Esophagus muscularis mucosa (tissue), 4 donors: Measurements from ENCODE around the gene RYR2. TPM values are rescaled to one million over a fixed set of nuclear protein-coding genes. Genes with fewer than 3 reads are reported as not detected.

Source experiments
- DNase-seq: peaks from one replicate; pipeline ENCODE4 v3.0.0-alpha.2; 2017; ENCODE audit errors: extremely low spot score
- H3K27ac ChIP-seq, 4 donors: fragments of 200-600 bp; sonication (generic); replicated peaks in 1 of 4; 1 replicate in 3 of 4; 2 replicates in 1 of 4; pipeline ENCODE4 v1.5.1; 2016 to 2019; ENCODE audit warnings: mild to moderate bottlenecking in 1 of 4
- H3K27me3 ChIP-seq, 4 donors: fragments of 200-600 bp; sonication (generic); one replicate each; pipeline versions ENCODE4 v1.5.1 to v1.6.0; 2016 to 2019
- H3K36me3 ChIP-seq, 4 donors: fragments of 200-600 bp; sonication (generic); one replicate each; pipeline ENCODE4 v1.5.1; 2016 to 2019
- H3K4me1 ChIP-seq, 4 donors: fragments of 200-600 bp; sonication (generic); one replicate each; pipeline ENCODE4 v1.5.1; 2016 to 2019
- H3K4me3 ChIP-seq, 4 donors: fragments of 200-600 bp; sonication (generic); 1 replicate in 2 of 4; 2 replicates in 2 of 4; pipeline ENCODE4 v1.5.1; 2016 to 2019; ENCODE audit warnings: mild to moderate bottlenecking in 4 of 4, moderate library complexity in 1 of 4
- H3K9me3 ChIP-seq, 4 donors: fragments of 200-600 bp; sonication (generic); 1 replicate in 3 of 4; 2 replicates in 1 of 4; pipeline ENCODE4 v1.5.1; 2016 to 2019
- CTCF ChIP-seq, 3 experiments: fragments of 200-600 bp in 2 of 3; fragments of 450-650 bp in 1 of 3; sonication (generic) in 2 of 3; IDR thresholded peaks; one replicate each; pipeline ENCODE4 v1.5.1; 2017 to 2019; ENCODE audit warnings: antibody characterized with exemption in 3 of 3, mild to moderate bottlenecking in 2 of 3, moderate library complexity in 1 of 3
- EP300 ChIP-seq: sonication (generic); formaldehyde crosslinking; IDR thresholded peaks from one replicate; pipeline ENCODE4 v1.6.1; 2017; ENCODE audit warnings: antibody characterized with exemption
- POLR2A ChIP-seq: fragments of 450-650 bp; IDR thresholded peaks from one replicate; pipeline ENCODE4 v1.6.1; 2017; ENCODE audit warnings: antibody characterized with exemption, moderate library complexity, mild to moderate bottlenecking, low read depth
- POLR2AphosphoS5 ChIP-seq, 2 donors: sonication (generic); formaldehyde crosslinking; IDR thresholded peaks; one replicate each; pipeline ENCODE4 v1.6.1; 2017; ENCODE audit warnings: antibody characterized with exemption in 2 of 2
- WGBS: methylation state at CpG from one replicate; pipeline ENCODE4 v1.1.5; 2018; 5-methylcytosine and 5-hydroxymethylcytosine counted together
- intact Hi-C: fragments of 100-400 bp; cut with DNase I; formaldehyde crosslinking; loops from one replicate; pipeline ENCODE4 v1.15.1; 2023
- total RNA-seq, 4 donors: library from RNA; depleted of rRNA; stranded (reverse); fragments of >200 nt; gene quantifications; one replicate each; pipeline versions ENCODE4 v1.1.0 to v1.2.1, GENCODE V29; 2016

RYR2 gene
- total RNA-seq, 4 donors from 2014 or later, result 29.8 to 56.3 (median 38.9) TPM

DNA sequence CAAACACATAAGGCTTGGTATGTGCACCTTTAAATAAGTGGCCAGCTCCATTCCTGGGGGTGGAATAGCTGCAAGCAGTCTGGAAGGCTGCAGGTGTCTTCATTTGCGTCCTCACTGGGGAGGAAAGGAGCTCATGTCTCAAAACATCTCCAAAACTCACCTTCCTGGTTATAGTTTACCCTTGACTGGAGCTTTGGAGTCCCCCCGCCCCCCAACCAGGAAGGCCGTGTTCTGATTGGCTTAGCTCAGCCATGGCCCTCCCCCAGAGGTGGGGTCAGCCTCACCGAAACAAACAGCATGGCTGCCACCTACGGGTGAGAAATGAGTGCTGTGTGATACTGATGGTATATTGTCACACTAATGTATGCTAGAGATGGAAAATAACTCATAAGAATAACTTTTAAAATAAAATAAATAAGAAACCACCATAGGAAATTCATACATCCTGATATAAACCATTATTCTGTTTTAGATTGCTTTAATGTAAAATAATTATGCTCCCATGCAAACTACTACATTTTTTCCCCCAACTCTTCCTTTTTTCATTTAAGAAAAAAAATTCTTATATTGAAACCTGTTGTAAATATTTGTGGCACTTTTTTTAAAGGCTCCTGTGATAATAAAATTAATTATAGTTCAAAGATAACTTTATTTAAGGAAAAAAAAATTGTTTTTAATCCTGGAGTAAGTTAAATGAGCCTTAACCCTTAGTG, 757.9 kb downstream of the RYR2 start:
- Histone ChIP-seq H3K27ac (no peak overlapping the region), H3K27me3 (no peaks in the 10 kb centered on the region), H3K9me3 (no peaks in the 10 kb centered on the region), H3K4me1 (no peaks in the 10 kb centered on the region), H3K4me3 (no peak overlapping the region), H3K36me3 (peaks cover 0 to 52% (median 19%) of the 10 kb centered on the region in 4 donors)
- WGBS, result 79% methylated on average over 5 of the region's 5 CpGs
- intact Hi-C loops, result no loop called here
- TF ChIP-seq POLR2A, result no peak
- no peak for TF ChIP-seq POLR2AphosphoS5 (IDR thresholded peaks at IDR 0.05)
- TF ChIP-seq EP300, result no peak
- no peak for TF ChIP-seq CTCF (IDR thresholded peaks at IDR 0.05)
- DNase-seq, result no peak

- Histone ChIP-seq H3K36me3 (peaks cover 0 to 33% (median 13%) of the 10 kb centered on the region in 4 donors), H3K9me3 (no peaks in the 10 kb centered on the region), H3K27me3 (no peaks in the 10 kb centered on the region), H3K27ac (no peak overlapping the region), H3K4me3 (no peak overlapping the region), H3K4me1 (no peaks in the 10 kb centered on the region)
- no peak for DNase-seq
- TF ChIP-seq POLR2A (no peak), EP300 (no peak), CTCF (IDR thresholded peaks at IDR 0.05) (no peak), POLR2AphosphoS5 (IDR thresholded peaks at IDR 0.05) (no peak)
- 87% methylated on average over 3 of the region's 3 CpGs for WGBS
- intact Hi-C loops, result no loop called here
Observed at GRCh38 chr1:237804516-237804915, 762.5 kb downstream of the RYR2 start.

DNA sequence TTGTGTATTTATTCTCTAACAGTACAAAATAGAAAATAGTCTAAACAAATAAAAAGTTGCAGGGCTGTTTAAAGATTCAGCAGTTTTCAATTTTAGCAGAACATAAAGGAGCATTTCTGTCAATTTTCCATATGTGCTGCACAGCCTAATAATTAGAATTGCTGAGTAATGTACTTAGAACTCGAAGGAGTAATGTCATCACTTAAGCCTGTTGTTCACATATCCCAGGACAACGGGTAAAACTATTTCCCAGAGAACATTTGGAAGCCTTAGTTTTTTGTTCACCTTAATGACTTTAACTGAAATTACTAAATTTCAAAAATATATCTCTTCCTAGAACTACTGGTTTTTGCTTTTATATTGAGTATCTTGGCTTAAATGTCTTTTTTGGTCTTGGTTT, 767.1 kb downstream of the RYR2 start:
- H3K27ac ChIP-seq, result no peak overlapping the region
- no peaks in the 10 kb centered on the region for H3K9me3 ChIP-seq
- intact Hi-C loops, result no loop called here
- TF ChIP-seq POLR2A (no peak), POLR2AphosphoS5 (IDR thresholded peaks at IDR 0.05) (no peak), CTCF (IDR thresholded peaks at IDR 0.05) (no peak), EP300 (no peak)
- peaks cover 0 to 19% (median 11%) of the 10 kb centered on the region in 4 donors for H3K36me3 ChIP-seq
- H3K27me3 ChIP-seq, result no peaks in the 10 kb centered on the region
- 60% methylated on average over 2 of the region's 2 CpGs for WGBS
- H3K4me1 ChIP-seq, result no peaks in the 10 kb centered on the region
- H3K4me3 ChIP-seq, result no peak overlapping the region
- DNase-seq, result no peak

GRCh38 chr1:237811633-237812032, 769.6 kb downstream of the RYR2 start:
- DNase-seq, result no peak
- WGBS, result 68% methylated on average over 5 of the region's 5 CpGs
- Histone ChIP-seq H3K27ac (no peak overlapping the region), H3K27me3 (no peaks in the 10 kb centered on the region), H3K4me1 (peaks cover 0 to under 1% (median 0%) of the 10 kb centered on the region in 4 donors), H3K9me3 (no peaks in the 10 kb centered on the region), H3K4me3 (no peak overlapping the region), H3K36me3 (peaks cover 0 to 25% (median 19%) of the 10 kb centered on the region in 4 donors)
- no peak for TF ChIP-seq CTCF (IDR thresholded peaks at IDR 0.05)
- no peak for TF ChIP-seq POLR2A
- TF ChIP-seq POLR2AphosphoS5 (IDR thresholded peaks at IDR 0.05), result no peak
- TF ChIP-seq EP300, result no peak
- intact Hi-C loops, result no loop called here

- DNase-seq, result no peak
- peaks cover 0 to 5% (median 2%) of the 10 kb centered on the region in 4 donors for H3K4me1 ChIP-seq
- H3K27ac ChIP-seq, result no peak overlapping the region
- peaks cover 0 to 25% (median 19%) of the 10 kb centered on the region in 4 donors for H3K36me3 ChIP-seq
- no peaks in the 10 kb centered on the region for H3K9me3 ChIP-seq
- no peak for TF ChIP-seq EP300
- no peak for TF ChIP-seq POLR2A
- no peak for TF ChIP-seq CTCF (IDR thresholded peaks at IDR 0.05)
- TF ChIP-seq POLR2AphosphoS5 (IDR thresholded peaks at IDR 0.05), result no peak
- 55% methylated on average over 2 of the region's 2 CpGs for WGBS
- no peaks in the 10 kb centered on the region for H3K27me3 ChIP-seq
- no peak overlapping the region for H3K4me3 ChIP-seq
- intact Hi-C loops, result no loop called here
Observed at GRCh38 chr1:237812061-237812460, 770.1 kb downstream of the RYR2 start.
